ENCODE data around the gene KLHDC7A.

The KLHDC7A gene

GRCh38 chr1:18533259-18533658, 52.5 kb downstream of the KLHDC7A start:
- H3K4me3 ChIP-seq (ENCODE audit: low read depth, low read length), result no peak overlapping the region
- no peak for TF ChIP-seq CTCF (IDR thresholded peaks at IDR 0.05; ENCODE audit: low read depth, low read length)

GRCh38 chr1:18534810-18535205, 54.1 kb downstream of the KLHDC7A start:
- TF ChIP-seq CTCF (IDR thresholded peaks at IDR 0.05; ENCODE audit: low read depth, low read length), result no peak
- no peak overlapping the region for H3K4me3 ChIP-seq (ENCODE audit: low read depth, low read length)
